Caco-2 (cell line): ENCODE measurements around the gene SAP130. TPM values are rescaled to one million over a fixed set of nuclear protein-coding genes. Genes with fewer than 3 reads are reported as not detected.

ENCODE experiments used
- BruUV-seq: library from RNA; stranded (reverse); fragments of 400-500 nt; replicated peaks from 2 replicates; lab custom pipeline; 2021; lab: Mats Ljungman, UMichigan
- CTCF ChIA-PET: fragments of 300-600 bp; sonication (Branson Sonifier 250); formaldehyde crosslinking; loops from one replicate; lab custom pipeline; 2022; ENCODE audit warnings: antibody characterized with exemption; lab: Charles Lee
- POLR2A ChIA-PET: fragments of 300-600 bp; sonication (Branson Sonifier 250); formaldehyde crosslinking; loops from one replicate; lab custom pipeline; 2022; ENCODE audit warnings: antibody characterized with exemption; lab: Charles Lee
- DNase-seq, 2 experiments: peaks; one replicate each; pipeline versions ENCODE4 v3.0.0 to v3.0.0-alpha.2; 2020 to 2022
- H3K27me3 ChIP-seq: replicated peaks from 2 replicates; pipeline ENCODE4 v1.6.0; 2011; ENCODE audit warnings: low read length; ENCODE audit not compliant: control insufficient read depth, insufficient read depth
- H3K36me3 ChIP-seq: 2 replicates; pipeline ENCODE4 v1.5.1; 2011; ENCODE audit warnings: low read length; ENCODE audit not compliant: control insufficient read depth, insufficient read depth
- H3K4me1 ChIP-seq: fragments of 250-450 bp; sonication (Bioruptor Pico); 2 replicates; pipeline ENCODE4 v1.5.1; 2020; ENCODE audit warnings: mild to moderate bottlenecking
- H3K4me3 ChIP-seq: 2 replicates; pipeline ENCODE4 v1.5.1; 2011; ENCODE audit warnings: low read depth, mild to moderate bottlenecking, control low read depth, low read length
- H3K9me3 ChIP-seq: fragments of 250-450 bp; sonication (Bioruptor Pico); 2 replicates; pipeline ENCODE4 v1.5.1; 2020; ENCODE audit warnings: mild to moderate bottlenecking, moderate library complexity
- H3K27ac Mint-ChIP-seq: one replicate; pipeline ENCODE4 v1.8.0; 2022; ENCODE audit warnings: mixed read lengths; ENCODE audit not compliant: unreplicated experiment
- H3K27me3 Mint-ChIP-seq: one replicate; pipeline ENCODE4 v1.8.0; 2022; ENCODE audit warnings: mixed read lengths; ENCODE audit not compliant: insufficient read depth, unreplicated experiment
- H3K36me3 Mint-ChIP-seq: one replicate; pipeline ENCODE4 v1.8.0; 2022; ENCODE audit warnings: mild to moderate bottlenecking, mixed read lengths; ENCODE audit not compliant: insufficient read depth, unreplicated experiment
- H3K4me1 Mint-ChIP-seq: one replicate; pipeline ENCODE4 v1.8.0; 2022; ENCODE audit warnings: low read depth, mixed read lengths; ENCODE audit not compliant: unreplicated experiment
- H3K4me3 Mint-ChIP-seq: one replicate; pipeline ENCODE4 v1.8.0; 2022; ENCODE audit warnings: mild to moderate bottlenecking, moderate library complexity, mixed read lengths; ENCODE audit not compliant: unreplicated experiment
- H3K9me3 Mint-ChIP-seq: one replicate; pipeline ENCODE4 v1.8.0; 2022; ENCODE audit warnings: mixed read lengths; ENCODE audit not compliant: unreplicated experiment
- CTCF ChIP-seq, 2 experiments: fragments of 200-600 bp in 1 of 2; IDR thresholded peaks; 1 replicate in 1 of 2; 2 replicates in 1 of 2; pipeline versions ENCODE4 v1.5.1 to v1.8.0; 2011 to 2022; ENCODE audit warnings: antibody characterized with exemption in 1 of 2, control low read depth in 1 of 2, inconsistent platforms in 1 of 2, low read depth in 1 of 2, low read length in 1 of 2, mild to moderate bottlenecking in 1 of 2, moderate library complexity in 1 of 2; ENCODE audit not compliant: insufficient read depth in 1 of 2, severe bottlenecking in 1 of 2, unreplicated experiment in 1 of 2
- intact Hi-C: fragments of 100-400 bp; cut with micrococcal nuclease; formaldehyde crosslinking; loops from one replicate; pipeline ENCODE4 v1.10.0; 2022; ENCODE audit not compliant: unreplicated experiment
- total RNA-seq: library from RNA; stranded (reverse); gene quantifications from 2 replicates; pipeline ENCODE4 v1.2.3, GENCODE V29; 2022

SAP130 gene
- total RNA-seq, 1 experiment from 2014 or later = 43.3 TPM

GRCh38 chr2:128053331-128053730 is 25.5 kb upstream of the SAP130 start:
- Histone ChIP-seq H3K4me3 (no peak overlapping the region), H3K36me3 (no peaks in the 10 kb centered on the region), H3K4me1 (no peaks in the 10 kb centered on the region), H3K9me3 (peaks cover 11% of the 10 kb centered on the region; the same call in 1 of the 2 replicates), H3K27me3 (no peaks in the 10 kb centered on the region)
- POLR2A ChIA-PET = no interaction called here
- Mint-ChIP-seq H3K27ac (no peak overlapping the region), H3K36me3 (no peaks in the 10 kb centered on the region), H3K4me3 (no peak overlapping the region), H3K4me1 (no peaks in the 10 kb centered on the region), H3K9me3 (peaks cover 16% of the 10 kb centered on the region), H3K27me3 (peaks cover 21% of the 10 kb centered on the region)
- TF ChIP-seq CTCF (IDR thresholded peaks at IDR 0.05; ENCODE audit: insufficient read depth in 1 of 2, low read depth in 1 of 2, low read length in 1 of 2, severe bottlenecking in 1 of 2, unreplicated experiment in 1 of 2) = no peak
- CTCF ChIA-PET = interaction anchor here (0.7 to 0.9 kb wide), 2 partner anchors 10 to 11 kb away, joined by 3 read pairs; no protein-coding TSS in a partner anchor
- BruUV-seq = no TSS peak
- intact Hi-C loops = no loop called here
- DNase-seq = no peak

- Histone ChIP-seq H3K36me3 (no peaks in the 10 kb centered on the region), H3K4me3 (no peak overlapping the region), H3K27me3 (no peaks in the 10 kb centered on the region), H3K4me1 (no peaks in the 10 kb centered on the region), H3K9me3 (peaks cover 30% of the 10 kb centered on the region)
- intact Hi-C loops = no loop called here
- CTCF ChIA-PET = no interaction called here
- no peaks in the 10 kb centered on the region for H3K4me1 Mint-ChIP-seq
- no peak overlapping the region for H3K27ac Mint-ChIP-seq
- POLR2A ChIA-PET = no interaction called here
- H3K9me3 Mint-ChIP-seq = peaks cover 53% of the 10 kb centered on the region
- no peaks in the 10 kb centered on the region for H3K27me3 Mint-ChIP-seq
- TF ChIP-seq CTCF (IDR thresholded peaks at IDR 0.05; ENCODE audit: insufficient read depth in 1 of 2, low read depth in 1 of 2, low read length in 1 of 2, severe bottlenecking in 1 of 2, unreplicated experiment in 1 of 2) = no peak
- DNase-seq = no peak
- BruUV-seq = no TSS peak
- no peaks in the 10 kb centered on the region for H3K36me3 Mint-ChIP-seq
- H3K4me3 Mint-ChIP-seq = no peak overlapping the region
These were observed 15.2 kb upstream of the SAP130 start for GRCh38 chr2:128043041-128043440.

GRCh38 chr2:128041561-128041960 is 13.7 kb upstream of the SAP130 start:
- ChIA-PET POLR2A (no interaction called here), CTCF (no interaction called here)
- peaks cover 41% of the 10 kb centered on the region for H3K9me3 ChIP-seq

More at GRCh38 chr2:128041561-128041960, 13.7 kb upstream of the SAP130 start:
- H3K27me3 ChIP-seq = no peaks in the 10 kb centered on the region
- no peaks in the 10 kb centered on the region for H3K4me1 ChIP-seq
- Mint-ChIP-seq H3K27ac (no peak overlapping the region), H3K27me3 (no peaks in the 10 kb centered on the region), H3K9me3 (peaks cover 68% of the 10 kb centered on the region), H3K4me1 (no peaks in the 10 kb centered on the region), H3K4me3 (no peak overlapping the region), H3K36me3 (no peaks in the 10 kb centered on the region)
- TF ChIP-seq CTCF (IDR thresholded peaks at IDR 0.05; ENCODE audit: insufficient read depth in 1 of 2, low read depth in 1 of 2, low read length in 1 of 2, severe bottlenecking in 1 of 2, unreplicated experiment in 1 of 2) = no peak
- H3K36me3 ChIP-seq = no peaks in the 10 kb centered on the region
- intact Hi-C loops = no loop called here
- no TSS peak for BruUV-seq
- no peak for DNase-seq
- H3K4me3 ChIP-seq = no peak overlapping the region
